HepG2 (cell line): ENCODE measurements around the gene LYZL2. TPM values are rescaled to one million over a fixed set of nuclear protein-coding genes. Genes with fewer than 3 reads are reported as not detected.

ENCODE experiments used
- CBFB ChIP-seq: sonication (generic); formaldehyde crosslinking; IDR thresholded peaks from 2 replicates; pipeline ENCODE4 v1.4.0; 2020; ENCODE audit warnings: missing genetic modification reagents
- DPF2 ChIP-seq: sonication (generic); formaldehyde crosslinking; IDR thresholded peaks from 2 replicates; pipeline ENCODE4 v1.4.0; 2020; ENCODE audit warnings: mild to moderate bottlenecking, low read depth, missing genetic modification reagents, borderline replicate concordance
- ETV5 ChIP-seq: IDR thresholded peaks from 2 replicates; pipeline ENCODE4 v1.6.1; 2018; ENCODE audit warnings: missing biosample characterization, missing genetic modification reagents, inconsistent platforms, borderline replicate concordance
- FOXK2 ChIP-seq: fragments of 450-650 bp; IDR thresholded peaks from 2 replicates; pipeline ENCODE4 v1.6.1; 2016
- KLF6 ChIP-seq: IDR thresholded peaks from 2 replicates; pipeline ENCODE4 v1.8.0; 2016; ENCODE audit warnings: missing biosample characterization, missing genetic modification reagents
- NFKBIZ ChIP-seq: IDR thresholded peaks from 2 replicates; pipeline ENCODE4 v1.6.1; 2018; ENCODE audit warnings: missing genetic modification reagents, missing compliant biosample characterization
- SAP130 ChIP-seq: IDR thresholded peaks from 2 replicates; pipeline ENCODE4 v1.6.1; 2016; ENCODE audit warnings: low read depth
- TBL1XR1 ChIP-seq: fragments of 150-350 bp; IDR thresholded peaks from 2 replicates; pipeline ENCODE4 v1.6.1; 2014; ENCODE audit warnings: borderline replicate concordance, low read length; ENCODE audit not compliant: partially characterized antibody
- TBX2 ChIP-seq: sonication (generic); formaldehyde crosslinking; IDR thresholded peaks from 2 replicates; pipeline ENCODE4 v1.5.0; 2020; ENCODE audit warnings: missing genetic modification reagents, mild to moderate bottlenecking, borderline replicate concordance
- ZNF225 ChIP-seq: sonication (generic); formaldehyde crosslinking; IDR thresholded peaks from 2 replicates; pipeline ENCODE4 v1.4.0; 2020; ENCODE audit warnings: mild to moderate bottlenecking, missing genetic modification reagents
- ZNF546 ChIP-seq: sonication (generic); formaldehyde crosslinking; conservative IDR thresholded peaks from 2 replicates; pipeline ENCODE4 v1.8.1; 2023; ENCODE audit warnings: mild to moderate bottlenecking, missing genetic modification reagents
- ZNF607 ChIP-seq: sonication (generic); formaldehyde crosslinking; IDR thresholded peaks from 2 replicates; pipeline ENCODE4 v1.5.1; 2020; ENCODE audit warnings: missing genetic modification reagents, mild to moderate bottlenecking, borderline replicate concordance
- ZNF670 ChIP-seq: sonication (generic); formaldehyde crosslinking; IDR thresholded peaks from 2 replicates; pipeline ENCODE4 v1.8.0; 2022; ENCODE audit warnings: mild to moderate bottlenecking, missing genetic modification reagents, borderline replicate concordance
- polyA plus RNA-seq, 8 experiments: library from polyadenylated mRNA; depleted of rRNA in 3 of 8; stranded (reverse) in 7 of 8; unstranded in 1 of 8; fragments of >200 nt; fragmentation: Illumina TruSeq in 4 of 8; extraction: Trizol in 4 of 8; gene quantifications; 2 replicates each; pipeline versions ENCODE4 v1.2.1 to v1.2.3, GENCODE V29; 2011 to 2016; ENCODE audit warnings: low read depth in 4 of 8, missing spikeins in 1 of 8, mixed read lengths in 1 of 8; ENCODE audit not compliant: insufficient read depth in 1 of 8
- total RNA-seq, 5 experiments: library from RNA; depleted of rRNA; stranded (reverse); fragments of >200 nt; fragmentation: Illumina TruSeq; extraction: Trizol; gene quantifications; 2 replicates each; pipeline ENCODE4 v1.2.3, GENCODE V29; 2016; ENCODE audit warnings: low read depth in 1 of 5
- TF ChIP-seq, protein P1 (sequence below): sonication (generic); formaldehyde crosslinking; IDR thresholded peaks from one replicate; pipeline ENCODE4 v1.5.1; 2020; ENCODE audit warnings: mild to moderate bottlenecking, missing genetic modification reagents; ENCODE audit errors: not compliant biosample characterization
- TF ChIP-seq, protein P2 (sequence below): IDR thresholded peaks from 2 replicates; pipeline ENCODE4 v1.6.1; 2012; ENCODE audit warnings: low read length, improper control_type of control experiment
- TF ChIP-seq, protein P3 (sequence below): sonication (generic); formaldehyde crosslinking; IDR thresholded peaks from 2 replicates; pipeline ENCODE4; 2020; ENCODE audit warnings: missing genetic modification reagents, mild to moderate bottlenecking, borderline replicate concordance

Gene LYZL2
- total and polyA plus RNA-seq, 2 of the 13 experiments (the other 11 are each of a cell fraction or from before 2014, with no cell fraction given) = 0.20 to 0.63 TPM

DNA sequence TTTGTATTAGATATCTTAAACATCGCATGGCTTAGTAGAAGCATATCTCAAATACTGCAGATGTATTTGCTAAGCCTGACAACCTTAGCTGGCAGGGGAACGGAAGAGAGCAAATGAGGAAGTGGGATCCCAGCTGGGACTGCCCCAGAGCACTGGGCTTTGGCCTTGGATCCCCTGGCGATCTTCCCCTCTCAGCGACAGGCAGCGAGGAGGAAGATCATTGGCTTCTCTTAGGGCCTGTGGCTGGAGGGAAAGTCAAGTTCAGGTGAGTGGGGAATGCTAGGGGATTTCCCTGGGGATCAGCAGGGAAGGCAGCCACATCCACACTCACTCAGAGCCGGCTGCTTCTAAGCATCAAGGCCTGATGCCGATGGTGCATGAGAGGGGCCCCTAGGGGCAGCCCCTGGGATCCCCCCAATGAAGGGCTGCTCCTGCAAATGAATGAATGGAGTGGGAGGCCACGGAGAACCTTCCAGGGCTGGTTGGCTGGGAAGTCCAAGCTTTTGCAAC, 42.0 kb downstream of the LYZL2 start (continued):
- TF ChIP-seq TBL1XR1 = peak; percentile 40
- TF ChIP-seq ETV5 = peak; percentile 41; the same call in 1 of the 2 replicates
- no peak for TF ChIP-seq ZNF670 (CRISPR knock-in tag)
- TF ChIP-seq KLF6 (CRISPR knock-in tag) = no peak
- TF ChIP-seq, protein P1, sequence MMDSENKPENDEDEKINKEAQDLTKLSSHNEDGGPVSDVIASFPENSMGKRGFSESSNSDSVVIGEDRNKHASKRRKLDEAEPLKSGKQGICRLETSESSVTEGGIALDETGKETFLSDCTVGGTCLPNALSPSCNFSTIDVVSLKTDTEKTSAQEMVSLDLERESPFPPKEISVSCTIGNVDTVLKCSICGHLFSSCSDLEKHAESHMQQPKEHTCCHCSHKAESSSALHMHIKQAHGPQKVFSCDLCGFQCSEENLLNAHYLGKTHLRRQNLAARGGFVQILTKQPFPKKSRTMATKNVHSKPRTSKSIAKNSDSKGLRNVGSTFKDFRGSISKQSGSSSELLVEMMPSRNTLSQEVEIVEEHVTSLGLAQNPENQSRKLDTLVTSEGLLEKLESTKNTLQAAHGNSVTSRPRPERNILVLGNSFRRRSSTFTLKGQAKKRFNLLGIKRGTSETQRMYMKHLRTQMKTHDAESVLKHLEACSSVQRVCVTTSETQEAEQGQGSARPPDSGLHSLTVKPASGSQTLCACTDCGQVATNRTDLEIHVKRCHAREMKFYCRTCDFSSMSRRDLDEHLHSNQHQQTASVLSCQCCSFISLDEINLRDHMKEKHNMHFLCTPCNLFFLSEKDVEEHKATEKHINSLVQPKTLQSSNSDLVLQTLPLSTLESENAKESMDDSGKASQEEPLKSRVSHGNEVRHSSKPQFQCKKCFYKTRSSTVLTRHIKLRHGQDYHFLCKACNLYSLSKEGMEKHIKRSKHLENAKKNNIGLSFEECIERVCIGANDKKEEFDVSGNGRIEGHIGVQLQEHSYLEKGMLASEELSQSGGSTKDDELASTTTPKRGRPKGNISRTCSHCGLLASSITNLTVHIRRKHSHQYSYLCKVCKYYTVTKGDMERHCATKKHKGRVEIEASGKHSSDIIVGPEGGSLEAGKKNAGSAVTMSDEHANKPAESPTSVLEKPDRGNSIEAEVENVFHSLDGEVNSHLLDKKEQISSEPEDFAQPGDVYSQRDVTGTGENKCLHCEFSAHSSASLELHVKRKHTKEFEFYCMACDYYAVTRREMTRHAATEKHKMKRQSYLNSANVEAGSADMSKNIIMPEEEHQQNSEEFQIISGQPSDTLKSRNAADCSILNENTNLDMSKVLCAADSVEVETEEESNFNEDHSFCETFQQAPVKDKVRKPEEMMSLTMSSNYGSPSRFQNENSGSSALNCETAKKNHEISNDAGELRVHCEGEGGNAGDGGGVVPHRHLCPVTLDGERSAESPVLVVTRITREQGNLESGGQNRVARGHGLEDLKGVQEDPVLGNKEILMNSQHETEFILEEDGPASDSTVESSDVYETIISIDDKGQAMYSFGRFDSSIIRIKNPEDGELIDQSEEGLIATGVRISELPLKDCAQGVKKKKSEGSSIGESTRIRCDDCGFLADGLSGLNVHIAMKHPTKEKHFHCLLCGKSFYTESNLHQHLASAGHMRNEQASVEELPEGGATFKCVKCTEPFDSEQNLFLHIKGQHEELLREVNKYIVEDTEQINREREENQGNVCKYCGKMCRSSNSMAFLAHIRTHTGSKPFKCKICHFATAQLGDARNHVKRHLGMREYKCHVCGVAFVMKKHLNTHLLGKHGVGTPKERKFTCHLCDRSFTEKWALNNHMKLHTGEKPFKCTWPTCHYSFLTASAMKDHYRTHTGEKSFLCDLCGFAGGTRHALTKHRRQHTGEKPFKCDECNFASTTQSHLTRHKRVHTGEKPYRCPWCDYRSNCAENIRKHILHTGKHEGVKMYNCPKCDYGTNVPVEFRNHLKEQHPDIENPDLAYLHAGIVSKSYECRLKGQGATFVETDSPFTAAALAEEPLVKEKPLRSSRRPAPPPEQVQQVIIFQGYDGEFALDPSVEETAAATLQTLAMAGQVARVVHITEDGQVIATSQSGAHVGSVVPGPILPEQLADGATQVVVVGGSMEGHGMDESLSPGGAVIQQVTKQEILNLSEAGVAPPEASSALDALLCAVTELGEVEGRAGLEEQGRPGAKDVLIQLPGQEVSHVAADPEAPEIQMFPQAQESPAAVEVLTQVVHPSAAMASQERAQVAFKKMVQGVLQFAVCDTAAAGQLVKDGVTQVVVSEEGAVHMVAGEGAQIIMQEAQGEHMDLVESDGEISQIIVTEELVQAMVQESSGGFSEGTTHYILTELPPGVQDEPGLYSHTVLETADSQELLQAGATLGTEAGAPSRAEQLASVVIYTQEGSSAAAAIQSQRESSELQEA (CRISPR knock-in tag) = no peak
- no peak for TF ChIP-seq DPF2 (CRISPR knock-in tag)
- no peak for TF ChIP-seq ZNF225 (CRISPR knock-in tag)
- TF ChIP-seq SAP130 (CRISPR knock-in tag) = peak; percentile 71
- TF ChIP-seq, protein P2, sequence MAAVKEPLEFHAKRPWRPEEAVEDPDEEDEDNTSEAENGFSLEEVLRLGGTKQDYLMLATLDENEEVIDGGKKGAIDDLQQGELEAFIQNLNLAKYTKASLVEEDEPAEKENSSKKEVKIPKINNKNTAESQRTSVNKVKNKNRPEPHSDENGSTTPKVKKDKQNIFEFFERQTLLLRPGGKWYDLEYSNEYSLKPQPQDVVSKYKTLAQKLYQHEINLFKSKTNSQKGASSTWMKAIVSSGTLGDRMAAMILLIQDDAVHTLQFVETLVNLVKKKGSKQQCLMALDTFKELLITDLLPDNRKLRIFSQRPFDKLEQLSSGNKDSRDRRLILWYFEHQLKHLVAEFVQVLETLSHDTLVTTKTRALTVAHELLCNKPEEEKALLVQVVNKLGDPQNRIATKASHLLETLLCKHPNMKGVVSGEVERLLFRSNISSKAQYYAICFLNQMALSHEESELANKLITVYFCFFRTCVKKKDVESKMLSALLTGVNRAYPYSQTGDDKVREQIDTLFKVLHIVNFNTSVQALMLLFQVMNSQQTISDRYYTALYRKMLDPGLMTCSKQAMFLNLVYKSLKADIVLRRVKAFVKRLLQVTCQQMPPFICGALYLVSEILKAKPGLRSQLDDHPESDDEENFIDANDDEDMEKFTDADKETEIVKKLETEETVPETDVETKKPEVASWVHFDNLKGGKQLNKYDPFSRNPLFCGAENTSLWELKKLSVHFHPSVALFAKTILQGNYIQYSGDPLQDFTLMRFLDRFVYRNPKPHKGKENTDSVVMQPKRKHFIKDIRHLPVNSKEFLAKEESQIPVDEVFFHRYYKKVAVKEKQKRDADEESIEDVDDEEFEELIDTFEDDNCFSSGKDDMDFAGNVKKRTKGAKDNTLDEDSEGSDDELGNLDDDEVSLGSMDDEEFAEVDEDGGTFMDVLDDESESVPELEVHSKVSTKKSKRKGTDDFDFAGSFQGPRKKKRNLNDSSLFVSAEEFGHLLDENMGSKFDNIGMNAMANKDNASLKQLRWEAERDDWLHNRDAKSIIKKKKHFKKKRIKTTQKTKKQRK = no peak
- no peak for TF ChIP-seq CBFB (CRISPR knock-in tag)
- peak; percentile 100 for TF ChIP-seq NFKBIZ (CRISPR knock-in tag)
- TF ChIP-seq, protein P3, sequence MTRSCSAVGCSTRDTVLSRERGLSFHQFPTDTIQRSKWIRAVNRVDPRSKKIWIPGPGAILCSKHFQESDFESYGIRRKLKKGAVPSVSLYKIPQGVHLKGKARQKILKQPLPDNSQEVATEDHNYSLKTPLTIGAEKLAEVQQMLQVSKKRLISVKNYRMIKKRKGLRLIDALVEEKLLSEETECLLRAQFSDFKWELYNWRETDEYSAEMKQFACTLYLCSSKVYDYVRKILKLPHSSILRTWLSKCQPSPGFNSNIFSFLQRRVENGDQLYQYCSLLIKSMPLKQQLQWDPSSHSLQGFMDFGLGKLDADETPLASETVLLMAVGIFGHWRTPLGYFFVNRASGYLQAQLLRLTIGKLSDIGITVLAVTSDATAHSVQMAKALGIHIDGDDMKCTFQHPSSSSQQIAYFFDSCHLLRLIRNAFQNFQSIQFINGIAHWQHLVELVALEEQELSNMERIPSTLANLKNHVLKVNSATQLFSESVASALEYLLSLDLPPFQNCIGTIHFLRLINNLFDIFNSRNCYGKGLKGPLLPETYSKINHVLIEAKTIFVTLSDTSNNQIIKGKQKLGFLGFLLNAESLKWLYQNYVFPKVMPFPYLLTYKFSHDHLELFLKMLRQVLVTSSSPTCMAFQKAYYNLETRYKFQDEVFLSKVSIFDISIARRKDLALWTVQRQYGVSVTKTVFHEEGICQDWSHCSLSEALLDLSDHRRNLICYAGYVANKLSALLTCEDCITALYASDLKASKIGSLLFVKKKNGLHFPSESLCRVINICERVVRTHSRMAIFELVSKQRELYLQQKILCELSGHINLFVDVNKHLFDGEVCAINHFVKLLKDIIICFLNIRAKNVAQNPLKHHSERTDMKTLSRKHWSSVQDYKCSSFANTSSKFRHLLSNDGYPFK (CRISPR knock-in tag) = peak; percentile 35; the same call in 1 of the 2 replicates
- no peak for TF ChIP-seq FOXK2
- peak; percentile 67; the same call in 1 of the 2 replicates for TF ChIP-seq TBX2 (CRISPR knock-in tag)
- peak; percentile 84 for TF ChIP-seq ZNF607
- TF ChIP-seq ZNF546 (CRISPR knock-in tag) = no peak
